Mesenteric fat pad (tissue), 1 donor: ENCODE results near the gene TNFAIP3. TPM values are rescaled to one million over a fixed set of nuclear protein-coding genes. Genes with fewer than 3 reads are reported as not detected.

Experiments used
- DNase-seq: peaks from one replicate; pipeline ENCODE4 v3.0.0-alpha.2; 2020; ENCODE audit warnings: low spot score
- total RNA-seq: library from RNA; stranded (reverse); fragmentation: NEBNext Ultra II Directional; extraction: Animal tissue kit (Norgen Biotek cat#: 25700); gene quantifications from one replicate; pipeline ENCODE4 v1.2.1, GENCODE V29; 2021
- donor health status: DM: yes; HTN: yes; CAD: no.

TNFAIP3 gene
- total RNA-seq, 1 donor from 2014 or later: 187 TPM

DNA sequence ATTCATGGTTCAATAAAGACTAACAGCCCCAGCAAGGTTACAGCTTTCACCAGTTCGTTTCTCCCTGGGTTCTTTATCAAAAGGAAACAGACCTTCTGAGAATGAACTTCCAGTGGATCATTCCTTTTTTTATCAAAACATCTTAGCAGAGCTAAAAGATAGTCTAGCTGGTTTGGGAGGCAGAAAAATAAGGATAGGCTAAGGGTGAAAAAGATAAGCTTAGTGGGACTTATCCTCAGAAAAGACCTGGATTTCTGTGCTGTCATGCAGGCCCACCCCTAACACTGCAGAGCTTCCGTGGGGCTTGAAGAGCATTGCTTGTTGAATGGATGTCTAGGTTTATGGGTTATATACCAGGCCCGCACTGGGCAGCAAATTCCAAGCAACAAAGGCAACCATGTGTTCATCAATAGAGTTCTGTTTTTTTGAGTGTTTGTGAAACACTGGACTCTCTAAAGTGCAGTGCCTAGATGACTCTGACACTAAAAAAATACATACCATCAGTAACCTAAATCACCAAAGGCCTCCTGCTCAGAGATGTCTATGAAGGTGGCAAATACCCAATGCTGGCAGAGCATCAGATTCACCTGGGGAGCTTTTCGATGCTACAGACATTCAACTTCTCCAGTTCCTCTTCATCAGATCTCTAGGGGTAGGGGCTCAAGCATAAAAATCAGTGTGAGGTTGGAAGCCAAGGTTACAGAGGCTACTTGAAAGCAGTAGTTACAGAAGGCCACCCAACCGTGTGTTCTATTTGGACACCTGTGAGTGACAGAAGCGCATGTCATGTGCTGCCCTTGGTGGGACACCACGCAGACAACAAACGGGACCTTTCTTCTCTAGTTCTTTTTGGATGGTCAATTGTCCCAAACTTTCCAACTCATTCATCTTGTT, 53.0 kb downstream of the TNFAIP3 start:
- DNase-seq: no peak

DNA sequence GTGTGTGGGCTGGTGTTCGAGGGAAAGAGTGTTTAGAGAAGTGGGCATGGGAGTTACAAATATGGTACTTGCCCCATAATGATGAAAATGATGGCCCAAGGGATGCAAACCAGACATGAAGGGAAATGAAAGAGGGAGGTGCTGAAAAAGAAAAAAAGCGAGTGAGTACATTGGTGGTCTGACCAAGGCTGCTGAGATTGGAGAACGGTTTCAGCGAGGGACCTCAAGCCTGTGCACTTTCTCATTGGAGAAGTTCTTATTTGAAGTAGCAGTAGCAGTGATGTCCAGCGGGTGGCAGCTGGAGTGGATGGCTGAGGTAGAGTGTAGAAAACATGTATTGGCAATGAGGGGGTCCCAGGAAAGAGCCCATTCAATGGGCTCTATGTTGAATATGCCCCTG, 54.8 kb downstream of the TNFAIP3 start:
- DNase-seq: no peak

DNA sequence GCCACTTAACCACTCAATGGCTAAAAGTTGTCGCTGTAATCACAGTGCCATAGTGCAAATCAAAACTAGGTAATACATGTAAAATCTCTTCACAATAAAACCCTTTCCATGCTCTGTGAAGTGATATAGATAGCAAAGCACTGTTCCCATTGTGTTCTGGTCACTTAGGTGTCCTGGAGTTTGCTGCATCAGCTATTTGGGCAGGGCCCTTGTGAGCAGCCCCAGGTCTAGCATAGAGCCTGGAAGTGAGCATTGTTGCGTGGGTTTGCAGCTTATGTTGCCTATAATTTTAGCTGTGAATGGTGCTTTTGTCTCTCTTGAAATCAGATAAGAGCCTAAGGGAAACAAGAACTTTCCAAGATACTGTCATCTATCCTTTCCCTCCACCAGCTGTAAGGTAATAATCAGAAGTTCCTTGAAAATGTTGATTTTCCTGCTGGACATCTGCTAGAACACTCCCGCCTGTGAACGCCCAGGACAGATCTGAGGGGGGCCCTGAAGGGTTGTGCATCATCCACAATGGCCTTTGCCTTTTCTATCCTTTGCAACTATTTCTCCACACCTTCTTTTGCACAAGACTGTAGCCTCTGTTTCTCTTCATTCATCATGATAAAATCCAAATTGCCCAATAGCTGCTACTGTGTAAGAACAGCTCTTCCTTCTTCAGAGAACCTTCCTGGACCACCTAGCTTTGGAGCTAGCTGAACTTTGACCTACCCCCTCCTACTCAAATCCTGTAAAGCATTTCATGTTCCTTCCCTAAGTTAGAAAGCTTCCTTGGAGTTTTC, 57.0 kb downstream of the TNFAIP3 start:
- DNase-seq: no peak

DNA sequence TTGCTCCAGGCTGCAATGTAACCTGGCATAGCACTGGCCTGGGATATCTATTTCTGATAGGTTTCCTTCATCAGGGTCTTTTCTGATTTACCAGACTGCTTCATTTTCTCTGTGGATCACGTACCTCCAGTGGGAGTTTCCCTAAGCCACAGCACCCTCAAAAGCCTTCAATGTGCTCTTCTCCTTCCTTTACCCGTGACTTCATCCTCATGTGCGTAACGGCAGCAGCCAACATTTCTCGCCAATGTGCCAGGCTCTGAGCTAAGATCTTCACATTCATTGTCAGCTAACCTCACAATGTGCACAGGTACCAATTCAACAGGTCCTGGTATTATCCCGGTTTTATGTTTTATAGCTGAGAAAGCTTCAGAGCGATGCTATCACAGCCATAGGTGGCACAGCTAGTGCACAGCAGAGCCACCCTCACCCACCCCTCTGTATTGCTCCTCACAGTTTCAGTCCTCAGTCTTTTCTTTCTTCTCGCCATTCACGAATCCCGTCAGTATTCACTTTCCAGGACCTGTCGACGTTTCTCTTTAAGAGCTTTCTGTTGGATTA, 58.2 kb downstream of the TNFAIP3 start:
- no peak for DNase-seq

DNA sequence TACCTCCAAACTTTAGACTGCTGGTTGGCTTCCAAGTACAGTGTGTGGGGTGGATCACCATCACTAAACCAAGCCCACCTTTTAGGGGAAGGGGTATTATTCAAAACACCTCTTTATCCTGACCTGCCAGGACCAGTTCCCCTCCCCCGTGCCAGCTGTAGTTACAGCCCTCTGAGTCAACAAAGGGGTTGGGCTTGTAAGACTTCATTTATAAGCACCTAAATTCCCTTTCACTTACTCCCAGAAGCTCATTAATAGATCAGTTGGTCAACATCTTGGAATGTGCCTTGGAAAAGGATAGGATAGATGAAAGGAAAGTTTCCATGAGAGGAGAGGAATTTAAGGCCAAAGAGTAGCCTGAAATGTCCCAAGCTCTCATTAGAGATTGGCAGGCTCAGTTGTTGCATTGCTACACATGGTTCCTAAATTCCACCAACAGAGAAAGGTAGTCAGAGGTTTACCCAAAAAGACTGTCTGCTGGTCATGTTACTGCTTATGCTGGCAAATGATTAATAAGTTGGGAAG, 59.2 kb downstream of the TNFAIP3 start:
- no peak for DNase-seq

DNA sequence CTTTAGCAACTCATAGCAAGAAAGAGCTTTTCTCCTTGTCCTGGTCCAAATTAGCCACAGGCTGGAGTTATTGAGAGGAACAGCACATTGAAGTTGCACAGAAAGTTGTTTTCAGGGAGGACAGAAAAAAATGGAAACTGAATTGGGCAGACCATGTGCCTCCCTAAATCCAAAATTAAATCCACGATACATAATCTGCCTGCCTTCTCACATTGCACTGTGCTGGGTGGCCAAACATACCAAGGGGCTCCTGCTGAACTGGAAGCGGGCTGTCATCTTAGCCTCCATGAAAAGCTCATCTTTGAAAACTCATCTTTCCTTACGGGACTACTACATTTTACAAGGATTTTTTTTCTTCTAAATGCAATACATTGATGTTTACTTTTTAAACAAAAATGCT, 59.9 kb downstream of the TNFAIP3 start:
- no peak for DNase-seq

DNA sequence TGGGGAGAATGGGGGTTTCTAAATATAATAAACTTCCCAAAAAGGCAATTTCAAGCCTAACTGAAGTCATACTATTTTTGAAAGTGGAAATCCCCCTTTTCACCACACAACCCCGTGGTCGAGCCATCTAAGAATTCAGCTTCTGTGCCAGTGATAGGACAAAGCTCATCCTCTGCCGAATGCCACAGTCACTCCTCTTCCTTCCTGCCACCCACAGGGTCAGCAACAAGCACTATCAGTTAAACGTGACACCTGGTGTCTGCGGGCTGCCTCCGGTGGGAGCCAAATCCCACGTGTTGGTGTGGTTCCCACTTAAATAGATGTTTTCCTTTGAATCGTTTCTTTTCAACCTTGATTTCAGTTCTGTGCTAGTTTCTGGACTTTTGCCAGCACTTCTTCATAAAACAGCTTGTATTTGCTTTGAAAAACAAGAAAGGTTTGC, 60.7 kb downstream of the TNFAIP3 start:
- DNase-seq: no peak

DNA sequence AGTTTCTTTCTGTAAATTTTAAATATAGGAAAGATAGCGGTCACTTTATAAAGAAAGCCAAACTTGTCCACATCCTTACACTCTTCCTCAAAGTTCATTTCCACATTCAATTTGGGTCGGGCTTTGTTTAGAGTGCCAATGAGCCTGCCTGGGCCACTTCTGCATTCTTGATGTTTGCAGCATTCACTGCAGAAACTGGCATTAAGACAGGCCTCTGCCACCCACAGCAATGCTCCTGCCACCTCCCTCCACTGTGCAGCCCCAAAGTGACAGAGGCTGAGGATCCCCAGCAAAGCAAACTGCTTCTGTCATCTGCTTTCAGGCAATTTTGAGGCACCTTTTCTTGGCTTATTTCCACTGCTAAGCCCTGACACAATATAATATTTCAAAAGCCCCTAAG, 61.2 kb downstream of the TNFAIP3 start:
- DNase-seq: no peak

DNA sequence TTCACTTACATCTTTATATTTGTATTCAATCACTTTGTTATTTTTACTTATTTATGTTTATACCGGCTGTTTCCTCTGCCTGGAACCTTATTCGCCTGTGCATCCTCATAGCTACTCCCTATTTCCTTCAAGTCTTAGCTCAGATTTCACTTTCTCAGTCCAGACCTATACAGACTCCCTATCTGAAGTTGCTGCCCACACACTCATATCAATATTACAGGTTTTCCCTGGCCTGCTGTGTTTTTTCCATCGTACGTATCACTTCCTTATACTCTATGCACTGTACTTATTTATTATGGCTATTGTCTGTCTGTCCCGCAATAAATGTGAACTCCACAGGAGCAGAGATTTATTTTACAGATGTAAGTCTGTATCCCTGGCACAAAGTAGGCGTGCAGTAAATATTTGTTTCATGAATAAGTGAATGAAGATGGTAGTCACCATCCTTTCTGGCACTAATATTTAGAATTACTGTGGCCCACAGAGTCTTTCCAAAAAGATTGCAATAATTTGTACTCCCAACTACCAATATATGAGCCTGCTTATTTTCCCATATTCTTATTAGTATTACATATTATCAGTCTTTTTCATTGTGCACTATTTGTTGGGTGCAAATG, 64.9 kb downstream of the TNFAIP3 start:
- DNase-seq: no peak

Other genes starting within 250 kb of the TNFAIP3 start
- 21.8 TPM for gene PERP, start 240.2 kb downstream of the TNFAIP3 start, total RNA-seq